ENCODE results near the gene PLK3. TPM values are rescaled to one million over a fixed set of nuclear protein-coding genes. Genes with fewer than 3 reads are reported as not detected.

The PLK3 gene
- polyA plus RNA-seq, 2 of the 4 experiments (the other 2 are of a cell fraction) = 11.2 to 12.6 TPM

GRCh38 chr1:44775078-44775929 is 24.9 kb upstream of the PLK3 start, which contains the start of gene RPS8 (continued):
- TF ChIP-seq REST (IDR thresholded peaks at IDR 0.05) (peak; percentile 23; the same call in 1 of the 2 replicates), RFX5 (IDR thresholded peaks at IDR 0.05) (no peak), HOXB5 (CRISPR knock-in tag; IDR thresholded peaks at IDR 0.05) (peak; percentile 53; the same call in 1 of the 2 replicates), E2F6 (IDR thresholded peaks at IDR 0.05; ENCODE audit: borderline replicate concordance, low read depth) (peak; percentile 41; the same call in 1 of the 2 replicates), POLR2A (IDR thresholded peaks at IDR 0.05; ENCODE audit: low read length) (peak; percentile 97), HOXB13 (CRISPR knock-in tag; IDR thresholded peaks at IDR 0.05; ENCODE audit: low read depth) (no peak)

- CTCF ChIA-PET = interaction anchor here (1.1 to 1.6 kb wide), 8 partner anchors 9 to 60 kb away, joined by 3 to 10 read pairs (median 4); partner anchors contain the start of gene RNU5D-1
- DNase-seq (ENCODE audit: low read depth in 1 of 2, low spot score in 1 of 2) = no peak
- ATAC-seq = peak in 1 of 2 experiments; percentile 7; a peak in 3 of 6 replicates
- peak overlapping the region; percentile 91 for H3K4me2 ChIP-seq
- peak overlapping the region; percentile 98 to 99 for H3K27ac ChIP-seq
- H3K4me1 ChIP-seq = peaks cover 22% of the 10 kb centered on the region
- POLR2A ChIA-PET = interaction anchor here (0.6 to 2.5 kb wide), 21 partner anchors 8 to 746 kb away, joined by 3 to 17 read pairs (median 6); partner anchors contain the start of genes BEST4, BTBD19, DYNLT4 and HECTD3
- 1% methylated on average over 20 of the region's 36 CpGs for WGBS (ENCODE audit: missing lambda C conversion rate)
- H3K9me3 ChIP-seq = no peaks in the 10 kb centered on the region
- no peak for FAIRE-seq
- peak overlapping the region; percentile 96 for H3K4me3 ChIP-seq
- TF ChIP-seq SREBF2 (IDR thresholded peaks at IDR 0.05) (no peak), JUNB (IDR thresholded peaks at IDR 0.05) (no peak), HOXA7 (CRISPR knock-in tag; IDR thresholded peaks at IDR 0.05) (no peak), KDM1A (IDR thresholded peaks at IDR 0.05; ENCODE audit: low read depth) (no peak), NFE2L2 (conservative IDR thresholded peaks at IDR 0.05; ENCODE audit: low read length) (no peak), CBX8 (IDR thresholded peaks at IDR 0.05) (no peak), KDM5A (IDR thresholded peaks at IDR 0.05) (no peak), RNF2 (IDR thresholded peaks at IDR 0.05; ENCODE audit: borderline replicate concordance, low read depth) (no peak), FOSL2 (IDR thresholded peaks at IDR 0.05) (no peak), FOSL2 (CRISPR knock-in tag; IDR thresholded peaks at IDR 0.05) (no peak), NR3C1 (IDR thresholded peaks at IDR 0.05) (no peak), MYC (IDR thresholded peaks at IDR 0.05; ENCODE audit: borderline replicate concordance, low read length) (no peak), SMC3 (IDR thresholded peaks at IDR 0.05) (no peak), ZFP36 (IDR thresholded peaks at IDR 0.05; ENCODE audit: borderline replicate concordance, partially characterized antibody) (no peak), RCOR1 (IDR thresholded peaks at IDR 0.05; ENCODE audit: low read depth, low read length) (no peak), HEYL (CRISPR knock-in tag; IDR thresholded peaks at IDR 0.05) (no peak), RARB (CRISPR knock-in tag; IDR thresholded peaks at IDR 0.05) (no peak), GATA3 (IDR thresholded peaks at IDR 0.05; ENCODE audit: borderline replicate concordance) (no peak), HOXB5 (CRISPR knock-in tag; IDR thresholded peaks at IDR 0.05) (no peak), FOSB (CRISPR knock-in tag; IDR thresholded peaks at IDR 0.05) (no peak), ELK1 (IDR thresholded peaks at IDR 0.05; ENCODE audit: low read depth, low read length) (no peak)
Measured at GRCh38 chr1:44775930-44776729, 24.0 kb upstream of the PLK3 start.
